PFSK-1 (cell line): ENCODE data around the gene COPB1.

Experiments used
- FOXP2 ChIP-seq: optimal IDR thresholded peaks from 2 replicates; pipeline ENCODE3; 2011; ENCODE audit warnings: borderline replicate concordance, control low read depth, inconsistent platforms; ENCODE audit not compliant: insufficient read depth; ENCODE audit errors: extremely low read length, extremely low read depth
- POLR2AphosphoS5 ChIP-seq: IDR thresholded peaks from 2 replicates; pipeline ENCODE4 v1.6.1; 2012; ENCODE audit warnings: low read depth, mild to moderate bottlenecking, control low read depth, low read length, moderate library complexity
- REST ChIP-seq, 2 experiments: IDR thresholded peaks; 2 replicates each; pipeline versions ENCODE4 v1.6.1 to v1.8.0; 2011 to 2012; ENCODE audit warnings: low read depth in 2 of 2, low read length in 2 of 2, control low read depth in 1 of 2, inconsistent platforms in 1 of 2, mild to moderate bottlenecking in 1 of 2, moderate library complexity in 1 of 2; ENCODE audit not compliant: insufficient read depth in 1 of 2
- SIN3A ChIP-seq: IDR thresholded peaks from 2 replicates; pipeline ENCODE4 v1.6.1; 2012; ENCODE audit warnings: mild to moderate bottlenecking, low read length, moderate library complexity, borderline replicate concordance; ENCODE audit not compliant: insufficient read depth
- TAF1 ChIP-seq: IDR thresholded peaks from 2 replicates; pipeline ENCODE4 v1.6.1; 2012; ENCODE audit warnings: low read length, control low read depth, borderline replicate concordance; ENCODE audit not compliant: insufficient read depth

Gene COPB1

GRCh38 chr11:14446701-14447169 lies 52.9 kb downstream of the COPB1 start:
- TF ChIP-seq TAF1 (no peak), POLR2AphosphoS5 (no peak), SIN3A (no peak), FOXP2 (no peak), REST (IDR thresholded peaks at IDR 0.05; ENCODE audit: insufficient read depth in 1 of 2, low read depth in 2 of 2, low read length in 2 of 2) (no peak)

- TF ChIP-seq REST (IDR thresholded peaks at IDR 0.05; ENCODE audit: insufficient read depth in 1 of 2, low read depth in 2 of 2, low read length in 2 of 2) (no peak), FOXP2 (no peak), SIN3A (no peak), POLR2AphosphoS5 (no peak), TAF1 (no peak)
These were observed 53.8 kb downstream of the COPB1 start for GRCh38 chr11:14445542-14446530.

- TF ChIP-seq TAF1: no peak
- no peak for TF ChIP-seq REST (IDR thresholded peaks at IDR 0.05; ENCODE audit: insufficient read depth in 1 of 2, low read depth in 2 of 2, low read length in 2 of 2)
- no peak for TF ChIP-seq FOXP2
- TF ChIP-seq POLR2AphosphoS5: no peak
- TF ChIP-seq SIN3A: no peak
These were observed 55.0 kb downstream of the COPB1 start for GRCh38 chr11:14444441-14445189.

- TF ChIP-seq TAF1: no peak
- TF ChIP-seq SIN3A: no peak
- TF ChIP-seq REST (IDR thresholded peaks at IDR 0.05; ENCODE audit: insufficient read depth in 1 of 2, low read depth in 2 of 2, low read length in 2 of 2): no peak
- no peak for TF ChIP-seq FOXP2
- TF ChIP-seq POLR2AphosphoS5: no peak
These were observed 56.0 kb downstream of the COPB1 start for GRCh38 chr11:14443638-14444037.
